HG03442 (cell line): ENCODE data around the gene VPS8.

ENCODE experiments used
- ATAC-seq: cut with Tn5 transposase; IDR thresholded peaks from one replicate; pipeline ENCODE4 v1.9.1; 2021; ENCODE audit warnings: mild to moderate bottlenecking, moderate library complexity; ENCODE audit not compliant: unreplicated experiment

VPS8 gene

DNA sequence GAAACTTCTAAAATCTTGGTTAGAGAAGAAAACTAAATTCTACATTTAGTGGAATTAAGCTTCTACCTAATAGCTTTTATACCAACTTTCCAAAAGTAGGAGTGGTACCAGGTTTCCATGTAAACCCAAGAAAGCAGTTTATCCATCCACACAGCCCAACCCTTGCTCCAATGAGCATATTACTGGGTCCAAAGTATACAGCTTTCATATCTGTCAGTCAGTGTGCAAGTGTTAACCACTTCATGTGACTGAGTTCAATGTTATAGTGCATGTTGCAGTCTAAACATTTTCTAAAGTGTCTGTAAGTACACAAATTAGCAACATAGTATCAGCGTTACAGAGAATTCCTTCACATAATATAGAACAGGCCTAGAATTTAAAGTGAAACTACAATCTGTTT lies 267.7 kb downstream of the VPS8 start:
- no peak for ATAC-seq

DNA sequence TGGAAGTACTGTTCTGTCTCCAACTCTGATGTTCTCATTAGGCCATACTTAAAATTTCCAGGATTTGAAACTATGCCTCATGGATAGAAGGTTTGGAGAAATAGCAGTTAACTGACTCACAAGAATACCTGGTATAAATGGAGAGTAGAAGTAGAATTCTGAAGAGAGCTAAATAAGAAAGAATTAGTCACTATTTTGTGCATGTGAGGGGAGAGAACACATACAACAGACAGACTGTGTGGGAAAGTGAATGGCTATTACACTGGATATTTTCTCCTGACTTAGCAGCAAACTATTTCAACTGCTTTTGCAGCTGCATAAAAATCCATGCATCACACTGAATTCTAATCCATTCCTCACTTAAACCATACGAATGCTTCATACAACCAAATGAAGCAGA lies 269.6 kb downstream of the VPS8 start:
- ATAC-seq, result no peak

DNA sequence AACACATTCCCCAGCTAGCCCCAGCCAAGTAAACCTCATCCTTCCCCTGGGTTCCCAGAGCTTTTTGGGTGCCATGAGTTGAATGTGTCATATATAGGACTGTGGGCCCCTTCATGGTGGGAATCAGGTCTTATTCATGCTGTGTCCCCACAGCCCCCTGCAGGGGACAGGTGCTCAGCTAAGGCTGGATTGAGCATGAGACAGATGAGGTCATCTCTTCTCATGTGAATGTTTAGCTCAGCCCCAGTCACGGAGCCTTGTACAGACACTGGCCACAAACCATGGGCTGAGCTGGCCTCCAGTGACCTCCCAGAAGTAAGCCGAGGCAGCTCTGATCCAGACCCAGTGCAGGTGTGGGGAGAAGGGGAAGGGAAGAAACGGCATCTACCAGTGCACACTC lies 270.2 kb downstream of the VPS8 start:
- ATAC-seq, result no peak

DNA sequence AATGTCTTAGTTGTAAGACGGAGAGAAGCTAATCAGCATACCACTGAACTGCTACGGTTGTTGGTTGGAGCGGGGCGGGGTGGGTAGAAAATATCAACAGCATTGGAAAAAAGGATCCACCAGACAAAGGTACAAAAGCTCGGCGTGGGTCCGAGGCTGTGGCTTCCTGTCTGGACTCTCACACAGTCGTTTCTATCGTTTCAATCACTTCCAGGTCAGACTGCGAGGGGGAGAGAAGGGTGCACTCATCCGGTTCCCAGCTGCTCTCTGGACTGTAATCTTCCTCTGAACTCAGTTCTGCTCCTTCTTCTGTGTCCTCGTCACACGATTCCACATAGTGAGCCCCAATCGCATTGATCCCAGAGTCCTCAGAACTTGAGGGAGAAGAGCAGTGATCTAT lies 270.9 kb downstream of the VPS8 start:
- no peak for ATAC-seq

DNA sequence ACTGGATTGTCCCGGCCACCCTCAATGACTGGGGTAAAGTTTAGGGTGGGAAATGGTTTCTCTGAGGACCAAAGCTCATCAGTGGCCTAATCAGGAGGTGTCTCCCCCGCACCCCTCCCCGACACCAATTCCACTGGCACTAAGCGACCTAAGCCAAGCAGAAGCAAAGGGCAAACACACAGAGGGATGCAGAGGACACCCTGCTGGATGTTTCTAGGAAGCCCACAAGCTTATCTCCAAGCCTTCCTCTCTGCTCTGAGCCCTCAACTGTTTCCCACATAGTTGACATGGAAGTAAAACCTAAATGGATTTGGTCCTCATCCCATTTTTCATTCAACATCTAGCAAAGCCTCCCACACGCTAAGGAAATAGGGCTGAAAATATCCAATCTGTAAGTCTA lies 272.4 kb downstream of the VPS8 start:
- no peak for ATAC-seq

DNA sequence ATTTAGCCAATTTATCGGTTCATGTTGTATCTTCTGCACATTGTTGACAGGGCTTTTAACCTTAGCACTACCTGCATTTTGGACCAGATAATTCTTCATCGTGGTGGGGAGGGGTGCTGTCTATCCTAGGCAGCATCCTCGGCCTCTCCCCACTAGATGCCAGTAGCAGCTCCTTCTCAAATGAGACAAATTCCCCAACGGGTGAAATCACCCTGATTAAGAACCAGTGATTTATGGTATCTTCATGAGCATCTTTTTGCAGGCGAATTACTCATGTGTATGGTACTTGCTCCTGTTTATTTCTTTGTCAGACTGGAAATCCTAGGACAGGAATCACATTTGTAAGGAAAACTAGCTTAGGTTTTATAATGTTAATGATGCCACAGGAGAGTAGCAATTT lies 272.9 kb downstream of the VPS8 start:
- no peak for ATAC-seq

DNA sequence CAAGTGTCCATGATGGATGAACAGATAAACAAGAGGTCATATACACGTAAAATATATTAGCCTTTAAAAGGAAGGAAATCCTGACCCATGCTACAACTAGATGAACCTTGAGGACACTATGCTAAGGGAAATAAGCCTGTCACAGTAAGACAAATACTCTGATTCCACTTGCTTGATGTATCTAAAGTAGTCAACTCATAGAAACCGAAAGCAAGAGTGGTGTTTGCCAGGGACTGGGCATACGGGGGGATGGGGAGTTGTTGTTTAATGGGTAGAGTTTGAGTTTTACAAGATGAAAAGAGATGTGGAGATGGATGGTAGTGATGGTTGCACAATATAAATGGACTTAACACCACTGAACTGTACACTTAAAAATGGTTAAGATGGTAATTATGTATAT lies 275.5 kb downstream of the VPS8 start:
- no peak for ATAC-seq

DNA sequence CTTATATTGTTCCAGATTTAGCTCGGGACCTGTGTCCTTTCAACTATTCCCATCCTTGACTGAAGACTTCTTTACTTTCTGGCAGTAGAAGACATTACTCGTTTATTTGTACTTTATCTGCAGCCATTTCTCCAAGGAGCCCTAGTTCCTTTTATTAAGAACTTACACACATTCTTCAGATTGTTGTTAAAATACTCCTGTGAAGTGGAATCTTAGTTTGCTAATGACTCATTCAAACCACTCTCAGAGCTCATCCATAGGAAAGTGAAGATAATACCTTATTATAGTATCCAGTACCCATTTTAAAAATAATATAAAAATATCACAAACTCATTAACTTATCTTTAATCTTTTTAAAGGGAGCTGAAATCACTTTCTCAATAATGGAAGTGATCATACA lies 277.4 kb downstream of the VPS8 start:
- no peak for ATAC-seq

DNA sequence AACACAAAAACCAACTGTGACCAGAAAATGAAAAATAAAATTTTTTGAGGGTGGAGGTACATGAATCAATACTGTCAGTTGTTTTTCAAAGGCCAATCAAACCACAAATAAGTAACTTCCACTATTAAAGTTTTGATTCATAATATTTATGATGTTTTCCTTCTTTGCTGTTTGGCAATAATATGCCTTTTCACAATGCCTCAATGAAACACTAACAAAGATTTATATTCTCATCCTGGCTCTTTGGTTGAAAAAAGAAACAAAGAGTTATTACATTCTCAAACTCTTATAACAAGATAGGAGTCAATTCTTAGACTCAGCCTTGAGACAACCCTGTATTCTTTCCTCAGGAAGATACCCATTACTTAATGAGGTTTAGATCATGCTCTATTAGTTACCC lies 277.8 kb downstream of the VPS8 start:
- ATAC-seq, result no peak

DNA sequence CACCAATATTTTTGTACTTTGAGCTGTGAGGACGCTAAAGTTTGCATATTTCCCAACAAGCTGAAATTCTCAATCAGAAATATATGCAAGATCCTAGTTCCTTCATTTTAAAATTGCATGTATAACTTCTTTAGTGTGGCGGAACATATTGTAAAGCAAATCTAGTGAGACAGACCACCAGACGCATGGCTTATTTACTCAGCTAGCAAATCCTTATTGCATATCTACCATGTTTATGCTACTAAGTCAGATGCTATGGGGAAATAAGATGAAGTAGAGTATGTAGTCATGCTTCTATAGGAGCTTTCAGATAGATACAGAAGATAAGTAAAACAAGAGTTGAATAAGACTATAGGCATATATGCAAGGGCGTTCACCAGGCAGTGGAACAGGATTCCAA lies 278.8 kb downstream of the VPS8 start:
- ATAC-seq, result no peak

DNA sequence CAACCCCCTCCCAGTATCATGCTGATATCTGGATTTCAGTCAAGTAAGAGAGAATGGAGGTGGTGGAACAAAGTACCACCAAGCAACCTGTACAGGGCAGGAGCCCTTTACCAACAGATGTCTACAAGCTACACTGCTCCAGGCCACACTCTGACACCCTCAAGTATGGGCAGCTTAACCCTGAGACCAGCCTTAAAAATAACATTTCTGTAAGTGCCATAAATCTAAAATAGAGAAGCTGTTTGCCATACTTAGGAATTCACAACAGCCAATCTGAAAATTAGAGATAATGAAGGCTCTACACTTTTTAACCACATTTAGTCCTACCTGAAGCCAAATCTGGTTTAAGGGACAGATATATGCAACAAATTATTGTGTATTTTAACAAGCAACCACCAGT lies 281.1 kb downstream of the VPS8 start:
- ATAC-seq, result no peak

DNA sequence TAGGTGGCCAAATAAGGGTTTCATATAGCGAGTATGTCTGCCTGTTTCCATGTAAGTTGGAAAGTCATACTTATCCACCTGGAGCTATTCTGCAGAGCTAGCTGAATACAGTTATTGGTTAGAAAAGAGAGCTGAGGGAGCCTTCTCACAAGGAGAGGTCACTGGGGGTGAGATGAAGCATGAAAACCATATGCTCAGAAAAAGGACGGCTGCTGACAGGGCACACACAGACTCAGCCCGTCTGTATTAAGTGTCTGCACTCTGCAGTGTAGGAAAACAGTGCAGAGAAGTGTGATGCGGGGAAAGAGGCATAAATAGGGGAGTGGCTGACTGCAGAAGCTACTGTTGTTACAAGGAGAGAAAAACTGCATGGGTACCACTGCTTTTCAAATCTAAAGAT lies 282.7 kb downstream of the VPS8 start:
- ATAC-seq, result no peak
